ENCODE results near the gene PDCD1. TPM values are rescaled to one million over a fixed set of nuclear protein-coding genes. Genes with fewer than 3 reads are reported as not detected.

Gene PDCD1
- total and polyA plus RNA-seq, 2 of the 13 experiments (the other 11 are each of a cell fraction or from before 2014, with no cell fraction given), result 0.04 TPM; not detected in 1

DNA sequence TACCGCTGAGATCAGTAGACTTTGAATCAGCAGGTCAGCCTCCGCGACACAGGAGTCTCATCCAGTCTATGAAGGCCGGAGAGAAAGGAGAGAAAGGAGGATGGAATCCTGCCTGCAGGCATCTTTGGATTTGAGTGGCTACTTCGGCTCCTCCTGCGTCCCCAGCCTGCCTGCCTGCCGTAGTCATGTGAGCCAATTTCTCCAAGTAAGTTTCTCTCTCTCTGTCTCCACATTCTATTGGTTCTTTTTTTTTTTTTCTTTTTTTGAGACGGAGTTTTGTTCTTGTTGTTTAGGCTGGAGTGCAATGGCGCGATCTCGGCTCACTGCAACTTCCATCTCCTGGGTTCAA lies 16.7 kb downstream of the PDCD1 start:
- Histone ChIP-seq H3K4me3 (replicated peaks in 1 of 3; ENCODE audit: insufficient read depth in 1 of 3, low read depth in 2 of 3, low read length in 3 of 3) (0 out of 6 replicates have a peak overlapping the region, but pooled peaks of 1 of the 3 experiments have one; percentile 27), H3K36me3 (replicated peaks in 1 of 2; ENCODE audit: control insufficient read depth in 1 of 2, insufficient read depth in 2 of 2, low read length in 2 of 2) (no peaks in the 10 kb centered on the region), H3K4me2 (ENCODE audit: low read depth, low read length) (0 out of 2 replicates have a peak overlapping the region, but pooled peaks have one; percentile 9), H3K27ac (ENCODE audit: extremely low read length, insufficient read depth, low read length) (no peak overlapping the region), H2AFZ (ENCODE audit: low read length) (no peak overlapping the region), H4K20me1 (ENCODE audit: insufficient read depth, low read length) (no peaks in the 10 kb centered on the region; the same call in 1 of the 2 replicates), H3K4me1 (ENCODE audit: insufficient read depth, low read length) (peaks cover 27% of the 10 kb centered on the region), H3K9ac (ENCODE audit: insufficient read depth, low read depth, low read length) (no peak overlapping the region), H3K27me3 (ENCODE audit: control insufficient read depth in 1 of 2, insufficient read depth in 2 of 2, low read length in 2 of 2) (peaks cover 17 to 68% of the 10 kb centered on the region in 2 experiments), H3K79me2 (ENCODE audit: insufficient read depth, low read length) (no peaks in the 10 kb centered on the region), H3K9me3 (ENCODE audit: low read length) (no peaks in the 10 kb centered on the region)
- intact Hi-C loops (cut with micrococcal nuclease; ENCODE audit: unreplicated experiment), result no loop called here
- no peak for DNase-seq (ENCODE audit: low spot score)
- CTCF ChIA-PET (ENCODE audit: low intra/inter-chr PET ratio, low total read pairs), result no interaction called here
- TF ChIP-seq, protein P1, sequence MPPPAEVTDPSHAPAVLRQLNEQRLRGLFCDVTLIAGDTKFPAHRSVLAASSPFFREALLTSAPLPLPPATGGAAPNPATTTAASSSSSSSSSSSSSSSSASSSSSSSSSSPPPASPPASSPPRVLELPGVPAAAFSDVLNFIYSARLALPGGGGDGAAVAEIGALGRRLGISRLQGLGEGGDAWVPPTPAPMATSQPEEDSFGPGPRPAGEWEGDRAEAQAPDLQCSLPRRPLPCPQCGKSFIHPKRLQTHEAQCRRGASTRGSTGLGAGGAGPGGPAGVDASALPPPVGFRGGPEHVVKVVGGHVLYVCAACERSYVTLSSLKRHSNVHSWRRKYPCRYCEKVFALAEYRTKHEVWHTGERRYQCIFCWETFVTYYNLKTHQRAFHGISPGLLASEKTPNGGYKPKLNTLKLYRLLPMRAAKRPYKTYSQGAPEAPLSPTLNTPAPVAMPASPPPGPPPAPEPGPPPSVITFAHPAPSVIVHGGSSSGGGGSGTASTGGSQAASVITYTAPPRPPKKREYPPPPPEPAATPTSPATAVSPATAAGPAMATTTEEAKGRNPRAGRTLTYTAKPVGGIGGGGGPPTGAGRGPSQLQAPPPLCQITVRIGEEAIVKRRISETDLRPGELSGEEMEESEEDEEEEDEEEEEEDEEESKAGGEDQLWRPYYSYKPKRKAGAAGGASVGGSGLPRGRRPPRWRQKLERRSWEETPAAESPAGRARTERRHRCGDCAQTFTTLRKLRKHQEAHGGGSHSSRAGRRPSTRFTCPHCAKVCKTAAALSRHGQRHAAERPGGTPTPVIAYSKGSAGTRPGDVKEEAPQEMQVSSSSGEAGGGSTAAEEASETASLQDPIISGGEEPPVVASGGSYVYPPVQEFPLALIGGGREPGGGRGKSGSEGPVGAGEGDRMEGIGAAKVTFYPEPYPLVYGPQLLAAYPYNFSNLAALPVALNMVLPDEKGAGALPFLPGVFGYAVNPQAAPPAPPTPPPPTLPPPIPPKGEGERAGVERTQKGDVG (CRISPR knock-in tag; IDR thresholded peaks at IDR 0.05; ENCODE audit: borderline replicate concordance), result no peak
- peak; percentile 9 for TF ChIP-seq ZNF883 (CRISPR knock-in tag; IDR thresholded peaks at IDR 0.05; ENCODE audit: not compliant biosample characterization)
- 40% methylated on average over 11 of the region's 11 CpGs for WGBS (ENCODE audit: low lambda C conversion rate)
- FAIRE-seq, result no peak
- in situ Hi-C loops (cut with HindIII; ENCODE audit: extremely low pct_ligation_motif_present, low pct_unique_long_range_greater_than_20kb), result no loop called here
- 0 out of 3 replicates have a peak, but pooled peaks have one; percentile 6 for ATAC-seq
- POLR2A ChIA-PET, result interaction anchor here (0.8 kb wide), 2 partner anchors 33 to 67 kb away, joined by 3 to 4 read pairs; partner anchors contain the start of gene NEU4
- BruUV-seq (replicated peaks), result no TSS peak
